NCI-H2227 treated with DMSO at 0.1 percent for 48 hours (cell line): Measurements from ENCODE around the gene FNBP1L.
"Not testable (repeated sequence)": the region's sequence is repeated elsewhere in the genome, so short reads cannot be mapped to it uniquely, and the experiment has no call there.

ENCODE experiments used
- DNase-seq: peaks from one replicate; lab custom pipeline; 2025; lab: John Stamatoyannopoulos, UW

FNBP1L gene

DNA sequence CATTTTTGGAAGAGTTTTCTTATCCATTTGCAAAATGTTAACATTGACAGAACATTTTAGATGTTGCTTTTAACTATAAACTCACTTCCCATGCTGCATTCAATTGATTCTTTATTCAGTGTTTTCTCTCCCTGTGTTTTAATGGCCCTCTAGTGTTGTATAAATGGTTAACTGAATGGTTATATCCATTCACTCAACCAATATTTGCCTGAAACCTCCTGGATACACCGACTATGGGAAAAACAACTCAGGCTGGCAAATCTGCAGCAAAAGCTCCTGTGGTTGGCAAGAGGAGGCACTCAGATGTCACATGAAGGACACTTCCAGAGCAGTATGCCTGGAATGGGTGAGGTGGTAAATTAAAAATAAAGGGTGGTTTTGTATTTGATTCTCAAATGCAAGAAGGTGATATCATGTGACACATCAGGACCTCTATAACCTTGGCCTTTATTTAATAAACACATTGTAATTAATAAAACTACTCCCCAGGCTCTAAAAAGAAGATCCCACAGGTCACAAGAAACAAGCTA, 126.1 kb downstream of the FNBP1L start:
- DNase-seq: no peak

DNA sequence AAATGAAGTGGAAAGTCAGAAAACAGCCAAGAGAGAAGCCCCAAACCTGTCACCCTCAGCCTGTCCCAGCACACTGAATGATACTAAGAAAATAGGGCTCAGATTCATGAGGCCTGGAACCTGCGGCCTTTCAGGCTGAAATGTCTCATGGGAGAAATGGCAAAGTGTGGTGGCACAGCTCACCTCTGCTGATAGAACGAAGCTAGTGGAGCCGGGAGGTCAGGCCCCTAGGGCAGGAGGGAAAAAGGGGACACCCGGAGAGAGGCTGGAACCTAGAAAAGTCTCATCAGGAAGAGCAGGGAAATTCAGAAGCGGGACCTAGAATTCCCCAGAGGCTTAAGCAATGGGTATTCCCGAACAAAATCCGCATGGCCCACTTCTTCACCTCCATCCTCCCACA, 126.6 kb downstream of the FNBP1L start:
- DNase-seq: no peak

DNA sequence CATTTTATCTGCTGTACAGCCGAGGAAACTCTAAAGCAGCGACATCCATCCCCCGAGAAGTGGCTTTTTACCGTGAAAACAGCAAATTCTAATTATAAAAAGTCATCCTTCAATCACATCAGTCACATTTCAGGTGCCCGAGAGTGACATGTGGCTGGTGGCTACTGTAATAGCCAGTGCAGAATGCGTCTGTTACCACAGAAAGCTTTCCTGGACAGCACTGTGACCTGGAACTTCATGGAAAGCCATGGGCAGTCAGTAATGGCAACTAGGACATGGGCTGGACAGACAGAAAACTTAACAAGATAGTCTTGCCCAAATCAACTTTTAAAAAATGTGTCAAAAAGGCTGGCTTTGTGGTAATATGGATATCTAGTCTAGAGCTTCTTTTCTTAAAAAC, 127.1 kb downstream of the FNBP1L start:
- DNase-seq: no peak

DNA sequence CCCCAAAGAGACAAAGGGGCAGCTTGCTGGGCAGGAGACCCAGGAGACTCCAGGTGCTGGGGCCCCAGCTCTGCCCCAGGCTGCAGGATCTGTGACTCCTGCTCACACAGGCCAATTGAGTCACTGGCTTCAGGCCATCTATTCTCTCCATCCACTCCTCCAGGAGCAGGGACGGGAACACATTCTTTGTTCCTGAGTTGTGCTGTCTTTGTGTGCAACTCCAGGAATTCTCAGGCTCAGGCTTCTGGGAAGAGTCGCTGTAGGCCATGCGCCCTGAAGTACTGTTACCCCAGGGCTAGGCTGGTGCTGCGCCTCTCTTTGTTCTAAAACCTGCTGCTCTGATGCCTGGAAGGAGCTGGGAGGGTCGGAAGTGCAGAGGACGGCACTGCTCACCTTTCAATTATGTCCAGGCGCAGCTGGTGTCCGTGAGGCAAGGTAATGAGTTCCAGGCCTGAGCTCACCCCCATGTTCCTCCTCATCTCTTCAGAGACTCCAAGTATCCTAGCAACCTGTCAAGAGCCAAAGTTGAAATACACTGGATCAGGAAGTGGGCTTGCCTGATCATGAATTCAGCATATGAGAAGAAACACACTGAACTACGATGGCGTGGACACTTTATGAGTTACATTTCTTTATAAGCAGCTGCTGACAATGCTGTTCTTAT, 127.8 kb downstream of the FNBP1L start:
- DNase-seq: no peak

DNA sequence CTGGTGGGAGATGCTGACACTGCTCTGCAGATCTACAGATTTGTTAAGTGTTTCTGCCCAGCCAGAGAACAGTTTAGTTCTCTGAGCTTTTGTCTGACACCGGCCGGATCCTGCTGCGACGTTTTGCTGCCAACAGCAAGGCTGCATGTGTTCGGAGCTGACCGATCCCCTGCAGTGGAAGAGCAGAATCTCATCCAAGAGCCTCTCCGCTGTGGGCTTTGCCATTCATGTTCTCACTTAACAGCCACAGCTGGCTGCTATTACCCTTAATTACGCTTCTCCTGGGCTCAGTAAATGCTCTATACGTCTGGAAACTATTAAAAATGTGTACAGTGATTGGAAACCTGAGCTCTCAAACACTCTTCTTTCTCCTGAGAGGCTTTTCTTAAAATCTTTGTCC, 128.4 kb downstream of the FNBP1L start:
- peak; percentile 94 for DNase-seq

DNA sequence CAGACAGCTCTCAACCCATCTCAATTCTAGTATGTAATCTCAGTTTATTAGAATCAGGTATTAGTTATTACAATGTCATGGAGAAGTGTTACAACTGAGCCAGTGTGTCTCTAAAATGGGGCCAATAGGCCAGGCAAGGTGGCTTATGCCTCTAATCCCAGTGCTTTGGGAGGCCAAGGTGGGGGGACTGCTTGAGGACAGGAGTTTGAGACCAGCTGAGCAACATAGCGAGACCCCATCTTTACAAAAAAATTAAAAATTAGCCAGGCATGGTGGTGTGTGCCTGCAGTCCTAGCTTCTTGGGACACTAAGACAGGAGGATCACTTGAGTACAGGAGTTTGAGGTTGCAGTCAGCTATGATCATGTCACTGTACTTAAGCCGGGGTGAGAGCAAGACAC, 128.8 kb downstream of the FNBP1L start:
- no peak for DNase-seq

DNA sequence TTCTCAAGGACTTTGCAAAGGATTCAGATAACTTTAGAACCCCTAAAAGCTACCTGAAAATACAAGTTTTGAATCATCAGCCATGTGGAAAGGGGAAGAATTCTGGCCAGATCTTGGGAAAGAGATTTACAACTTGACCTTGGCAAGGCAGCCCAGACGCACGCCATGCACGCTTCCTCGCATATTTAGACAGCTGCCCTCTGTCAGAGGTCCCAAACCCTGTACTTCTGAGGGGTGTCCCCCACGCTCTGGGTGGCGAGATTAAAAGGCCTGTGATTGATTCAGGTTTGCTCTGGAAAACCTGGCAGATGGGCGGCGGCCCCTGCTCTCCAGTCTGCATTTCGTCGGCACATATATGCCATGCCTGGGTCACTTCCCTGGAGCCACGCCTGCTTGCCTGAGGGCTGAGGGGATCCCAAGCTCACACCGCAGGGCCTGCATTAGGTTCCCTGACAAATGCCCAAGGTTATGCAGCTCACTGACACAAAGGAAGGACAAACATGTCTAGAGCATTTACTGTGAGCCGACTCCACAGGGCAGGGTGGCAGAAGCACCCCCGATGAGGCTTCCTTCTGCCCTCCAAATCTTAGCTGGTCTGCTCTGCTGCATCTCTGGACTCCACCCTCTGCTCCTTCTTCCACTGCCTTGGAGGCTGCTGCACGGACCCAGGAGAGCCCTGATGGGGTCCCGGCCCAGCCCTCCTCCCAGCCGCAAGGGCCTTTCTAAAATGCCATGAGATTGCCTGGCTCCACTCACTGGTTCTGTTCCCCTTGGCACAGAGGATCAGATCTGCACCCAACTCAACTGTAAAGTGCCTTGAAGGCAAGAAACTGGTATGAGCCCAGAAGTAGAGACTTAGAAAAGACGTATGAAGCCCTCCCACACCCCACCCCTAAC, 129.9 kb downstream of the FNBP1L start:
- no peak for DNase-seq

DNA sequence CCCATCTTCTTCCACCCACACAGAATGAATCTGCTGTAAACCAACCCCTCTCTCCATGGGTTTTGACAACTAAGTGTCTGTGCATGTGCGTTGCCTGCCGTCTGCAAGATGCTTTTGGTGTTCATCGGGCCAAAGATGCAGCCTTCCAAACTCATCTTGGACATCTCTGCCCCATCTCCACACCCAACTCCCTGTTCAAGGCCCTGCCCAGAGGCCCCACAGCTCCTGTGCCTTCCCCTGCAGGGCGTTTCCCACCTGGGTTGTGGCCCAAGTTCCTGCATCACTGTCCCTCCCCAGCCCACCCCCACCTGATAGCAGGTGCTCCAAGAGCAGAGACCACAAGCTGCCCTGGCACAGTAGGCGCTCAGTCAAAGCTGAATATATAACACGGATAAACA, 130.5 kb downstream of the FNBP1L start:
- DNase-seq: no peak

DNA sequence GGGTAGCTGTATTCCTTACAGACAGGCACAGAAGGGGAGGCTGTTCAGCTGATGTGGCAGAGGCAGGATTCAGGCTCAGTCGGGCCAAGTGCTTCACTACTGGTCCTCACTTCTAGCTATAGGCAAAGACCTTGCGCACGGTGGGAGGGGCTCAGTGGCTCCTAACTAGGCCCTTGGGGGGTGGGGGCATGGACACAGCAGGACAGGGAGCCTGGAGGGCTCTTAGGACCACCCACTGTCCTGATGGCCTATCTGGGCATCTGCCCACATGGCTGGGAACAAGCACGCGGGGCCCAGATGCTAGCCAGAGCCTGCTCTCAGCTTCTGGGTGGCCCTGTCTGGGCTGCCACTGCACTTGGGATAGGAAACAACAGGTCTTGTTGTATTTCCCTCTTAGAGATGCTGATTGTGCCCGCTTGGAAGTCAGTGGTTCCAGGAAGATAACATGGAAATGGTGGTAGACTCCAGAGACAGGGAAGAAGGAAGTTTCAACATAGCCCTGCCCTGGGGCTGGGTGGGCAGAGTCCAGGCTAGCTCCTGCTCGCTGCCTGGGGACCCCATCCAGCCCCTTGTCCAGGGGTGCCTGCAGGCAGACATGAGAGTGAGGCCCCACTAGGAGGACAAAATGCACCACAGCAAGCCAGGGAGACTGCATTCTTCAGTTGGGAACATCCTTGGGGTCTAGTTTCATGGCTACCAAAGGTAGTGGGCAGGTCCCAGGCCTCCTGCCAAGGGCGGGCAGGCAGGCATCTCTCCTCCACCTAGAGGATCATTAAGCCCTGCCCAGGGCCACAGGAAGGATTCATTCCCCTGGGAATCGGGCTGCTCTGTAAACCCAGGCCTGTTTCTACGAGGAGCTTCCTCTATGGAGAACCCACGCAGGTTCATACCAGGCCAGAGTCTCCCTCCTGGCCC, 131.2 kb downstream of the FNBP1L start:
- no peak for DNase-seq

DNA sequence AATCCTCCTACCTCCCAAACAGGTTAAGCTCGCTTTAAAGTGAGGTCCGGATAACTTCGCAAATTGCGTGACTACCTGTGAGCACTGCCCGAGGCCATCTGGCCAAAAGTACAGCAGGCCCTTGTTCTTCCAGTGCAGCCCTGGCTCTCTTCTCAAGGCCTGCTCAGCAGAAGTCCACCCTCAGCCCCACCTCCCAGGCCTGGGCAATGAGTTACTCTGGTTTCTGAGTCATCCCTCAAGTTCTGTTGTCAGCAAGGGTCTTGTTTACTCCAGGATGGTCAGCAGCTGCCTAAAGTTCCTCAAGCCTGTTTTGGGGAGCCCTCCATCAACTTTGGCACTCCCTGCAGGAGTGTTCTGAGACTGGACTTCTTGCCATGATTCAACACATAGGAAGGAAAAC, 132.0 kb downstream of the FNBP1L start:
- DNase-seq: no peak

DNA sequence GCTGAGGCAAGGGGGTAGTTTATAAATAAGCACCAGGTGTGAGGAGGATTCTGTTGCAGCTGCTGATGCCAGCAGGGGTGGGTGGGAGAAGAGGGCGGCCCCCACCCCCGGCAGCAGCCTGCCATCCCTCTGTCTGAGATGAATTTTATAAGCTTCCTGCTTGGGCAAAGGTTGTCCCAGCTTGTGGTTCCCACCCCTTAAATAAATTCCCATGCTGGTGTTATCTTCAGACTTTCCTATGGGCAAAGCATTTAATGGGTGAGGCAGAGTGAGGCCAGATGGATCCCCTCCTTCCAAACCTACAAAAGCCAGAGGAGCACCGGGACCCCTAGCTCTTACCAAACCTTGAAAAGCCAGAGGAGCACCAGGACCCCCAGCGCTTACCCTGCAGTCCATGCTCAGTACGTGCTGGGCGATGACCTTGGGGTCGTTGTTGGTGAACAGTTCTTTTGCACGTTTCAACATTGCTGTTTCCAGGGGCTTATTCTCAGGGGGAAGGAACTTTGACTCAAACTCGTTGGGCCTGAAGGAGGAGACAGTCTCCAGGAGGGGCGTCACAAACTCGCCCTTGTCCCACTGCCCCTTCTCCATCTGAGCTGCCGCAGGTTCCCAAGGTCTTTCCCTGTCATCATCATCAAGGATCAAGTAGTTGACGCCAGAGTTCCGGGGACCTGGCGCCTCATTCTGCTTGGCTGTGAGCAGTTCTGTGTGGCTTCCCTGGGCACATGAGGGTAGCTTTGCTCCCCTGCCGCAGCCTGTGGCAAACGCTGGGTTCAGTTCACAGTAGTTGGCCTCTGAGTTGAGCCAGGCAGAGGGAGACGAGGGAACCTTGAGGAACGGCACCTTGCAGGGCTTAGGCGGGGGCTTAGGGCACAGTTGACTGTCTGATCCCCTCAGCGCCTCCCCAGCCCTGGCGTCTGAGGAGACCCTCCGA, 134.3 kb downstream of the FNBP1L start:
- DNase-seq: no peak

DNA sequence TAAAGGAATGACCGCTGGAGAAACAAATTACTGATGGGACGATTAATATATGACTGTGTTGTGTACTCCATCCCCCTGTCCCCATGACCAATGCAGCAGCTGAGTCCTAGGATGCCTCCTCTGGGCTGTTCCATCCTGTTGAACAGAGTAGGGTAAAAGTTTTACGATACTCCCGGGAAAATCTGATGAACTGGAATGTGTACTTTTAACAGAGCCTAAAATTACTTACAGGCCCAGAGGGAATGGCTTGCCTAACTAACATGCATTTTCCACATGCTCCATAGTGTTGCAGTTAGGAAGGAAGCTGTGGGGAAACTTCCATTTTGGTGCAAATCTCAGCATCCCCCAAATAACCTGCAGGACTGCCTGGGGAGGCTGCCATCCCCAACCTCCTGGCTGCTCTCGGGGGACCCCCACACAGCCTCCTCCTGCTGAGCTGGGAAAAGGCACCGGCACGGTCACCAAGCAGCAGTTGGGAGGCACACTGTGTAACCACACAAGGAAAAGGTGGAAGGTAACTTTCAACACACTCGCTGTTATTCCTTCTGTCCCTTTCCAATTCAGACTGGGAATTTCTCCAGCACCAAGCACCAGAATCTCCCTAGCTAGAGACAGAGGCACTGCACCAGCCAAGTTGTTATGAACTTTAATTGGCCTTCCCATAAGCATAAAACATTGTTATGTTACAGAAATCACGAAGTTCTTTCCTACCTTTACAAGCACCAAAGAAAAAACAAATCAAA, 136.5 kb downstream of the FNBP1L start:
- no peak for DNase-seq

DNA sequence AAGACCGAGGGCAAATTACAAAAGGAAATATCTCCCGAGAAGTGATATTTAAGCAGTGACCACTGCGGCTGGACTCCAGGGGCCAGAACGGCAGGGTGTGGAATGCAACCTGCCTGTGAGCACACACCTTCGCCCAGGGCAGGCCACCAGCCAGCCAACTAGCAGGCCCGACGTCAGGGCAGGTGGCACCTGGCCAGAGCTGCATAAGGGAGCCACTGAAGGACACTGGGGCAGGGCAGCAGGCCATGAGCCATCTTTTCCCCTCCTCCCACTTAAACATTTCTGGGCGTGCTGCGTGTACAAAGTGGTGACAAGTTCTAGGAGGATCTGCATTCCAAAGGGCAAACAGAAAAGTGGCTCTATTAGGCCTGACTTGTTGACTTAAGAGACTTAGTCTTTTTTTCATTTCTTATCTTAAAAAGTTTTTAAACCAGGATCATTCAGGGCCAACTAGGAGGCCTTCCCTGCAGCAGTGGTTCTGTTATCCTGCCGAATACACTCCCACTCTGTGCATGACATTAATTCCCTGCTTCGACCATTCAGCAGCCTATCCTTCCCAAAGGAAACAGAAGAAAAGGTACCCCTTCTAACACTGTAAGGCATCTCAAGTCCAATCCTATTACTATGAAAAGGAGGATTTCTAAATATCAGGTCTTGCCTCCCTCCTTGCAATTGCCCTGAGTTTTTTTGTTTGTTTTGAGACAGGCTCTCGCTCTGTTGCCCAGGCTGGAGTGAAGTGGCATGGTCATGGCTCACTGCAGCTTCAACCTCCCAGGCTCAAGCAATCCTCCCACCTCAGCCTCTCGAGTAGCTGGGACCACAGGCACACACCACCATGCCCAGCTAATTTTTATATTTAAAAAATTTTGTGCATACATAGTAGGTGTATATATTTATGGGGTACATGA, 137.4 kb downstream of the FNBP1L start:
- no peak for DNase-seq

DNA sequence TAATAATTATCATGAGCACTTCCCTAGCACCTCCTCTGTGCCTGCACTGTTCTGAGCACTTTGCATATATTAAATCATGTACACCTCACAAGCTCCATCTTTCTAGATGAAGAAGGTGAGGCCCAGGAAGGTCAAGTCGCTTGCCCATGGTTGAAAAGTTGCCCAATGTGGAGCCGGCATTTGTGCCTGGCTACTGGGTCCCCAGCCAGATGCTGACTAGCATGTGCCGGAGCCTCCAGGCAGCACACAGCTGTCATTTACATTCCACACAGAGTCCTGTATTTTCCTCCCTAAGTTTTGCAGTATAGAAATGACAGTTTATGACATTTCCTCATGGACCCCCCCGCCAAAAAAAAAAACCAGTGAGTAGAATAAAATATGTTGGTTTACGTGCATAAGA, 139.4 kb downstream of the FNBP1L start:
- DNase-seq: no peak

DNA sequence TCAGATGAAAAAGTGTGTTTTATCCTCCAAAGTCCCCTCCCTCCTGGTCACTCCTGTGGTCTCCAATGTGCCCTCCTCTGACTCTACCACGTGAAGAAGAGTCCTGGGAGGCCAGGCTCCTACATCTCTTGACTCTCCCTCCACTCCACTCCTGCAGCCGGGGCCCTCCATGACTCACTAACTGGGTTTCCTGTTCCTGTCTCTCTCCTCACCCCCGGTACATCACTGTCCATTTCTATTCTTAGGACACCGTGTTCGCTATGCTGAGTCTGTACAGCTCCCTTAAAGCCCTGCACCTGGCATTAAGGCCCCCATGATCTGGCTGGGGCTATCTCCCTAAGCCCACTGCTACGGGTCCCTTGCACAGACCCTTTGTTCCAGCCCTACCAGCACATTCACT, 140.3 kb downstream of the FNBP1L start:
- DNase-seq: no peak

DNA sequence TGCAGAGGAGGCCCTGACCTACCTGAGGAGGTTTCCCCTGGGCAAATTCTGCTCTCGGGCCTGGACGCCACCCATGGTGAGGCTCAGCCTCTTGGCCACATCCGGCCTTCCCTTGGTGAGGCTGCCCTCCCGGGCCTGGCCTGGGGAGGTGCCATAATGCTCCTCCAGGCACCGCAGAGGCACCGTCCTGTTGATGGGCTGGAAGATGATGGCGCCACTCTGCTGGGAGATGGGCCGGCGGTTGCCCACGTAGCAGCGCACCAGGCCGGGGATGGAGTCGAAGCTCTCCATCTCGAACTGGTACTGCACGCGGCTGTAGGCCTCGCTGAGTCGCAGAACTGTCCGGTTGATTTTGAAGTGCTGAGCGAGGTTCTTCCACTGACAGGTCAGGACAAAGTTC, 141.0 kb downstream of the FNBP1L start:
- no peak for DNase-seq

DNA sequence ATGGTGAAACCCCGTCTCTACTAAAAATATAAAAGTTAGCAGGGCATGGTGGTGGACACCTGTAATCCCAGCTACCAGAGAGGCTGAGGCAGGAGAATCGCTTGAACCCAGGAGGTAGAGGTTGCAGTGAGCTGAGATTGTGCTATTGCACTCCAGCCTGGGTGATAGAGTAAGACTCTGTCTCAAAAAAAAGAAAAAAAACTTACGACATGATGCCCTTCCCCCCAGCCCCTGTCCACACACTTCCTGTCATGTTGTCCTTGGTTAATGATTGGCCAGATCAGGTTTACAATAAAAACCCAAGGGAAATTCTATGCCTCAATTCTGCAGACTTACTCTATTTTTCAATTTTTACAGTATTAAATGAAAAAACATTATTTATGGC, 143.4 kb downstream of the FNBP1L start:
- not testable (repeated sequence) for DNase-seq

DNA sequence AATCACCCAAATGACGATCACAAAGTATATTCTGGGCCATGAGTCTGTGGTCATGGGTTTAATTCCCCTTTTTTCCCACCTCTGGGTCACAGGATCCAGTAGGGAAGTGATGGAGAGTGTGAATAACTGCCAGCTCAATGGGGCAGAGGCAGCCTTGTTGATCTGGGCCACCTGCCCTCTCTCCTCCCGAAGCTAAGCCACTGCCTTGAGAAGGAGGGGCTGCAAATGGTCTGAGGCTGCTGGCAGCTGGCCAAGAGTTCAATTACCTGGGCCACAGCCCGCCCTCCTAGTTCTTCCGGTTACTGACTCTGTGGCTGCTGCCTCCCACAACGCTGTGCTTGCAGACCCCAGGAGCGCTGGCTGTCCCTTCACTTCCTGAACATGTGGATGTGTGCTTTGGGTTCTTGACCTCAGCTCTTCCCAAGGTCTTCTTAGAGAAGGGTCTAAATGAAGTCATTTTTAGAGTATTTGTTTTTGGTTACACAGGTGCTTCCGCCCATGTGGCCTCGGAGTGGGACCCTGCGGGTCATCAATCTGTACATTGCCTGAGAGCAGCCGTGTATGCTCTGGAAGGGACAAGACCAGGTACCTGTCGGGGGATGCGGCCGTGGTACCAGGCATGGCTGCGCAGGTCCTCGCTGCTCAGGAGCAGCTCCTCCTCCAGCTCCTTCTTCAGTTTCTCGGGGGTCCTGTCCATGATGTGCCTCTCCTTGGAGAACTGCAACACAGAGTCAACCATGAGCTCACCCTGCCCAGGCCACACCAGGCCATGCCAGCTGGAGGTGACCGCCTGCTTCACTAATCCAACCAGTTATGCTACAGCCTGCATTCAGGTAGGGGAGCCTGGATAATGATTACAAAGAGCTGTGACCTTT, 144.0 kb downstream of the FNBP1L start:
- peak; percentile 95 for DNase-seq
